ENCODE measurements around the gene SMOC1. TPM values are rescaled to one million over a fixed set of nuclear protein-coding genes. Genes with fewer than 3 reads are reported as not detected.

Gene SMOC1
- total and polyA plus RNA-seq, 7 donors, result 3.2 to 10.6 (median 6.2) TPM

DNA sequence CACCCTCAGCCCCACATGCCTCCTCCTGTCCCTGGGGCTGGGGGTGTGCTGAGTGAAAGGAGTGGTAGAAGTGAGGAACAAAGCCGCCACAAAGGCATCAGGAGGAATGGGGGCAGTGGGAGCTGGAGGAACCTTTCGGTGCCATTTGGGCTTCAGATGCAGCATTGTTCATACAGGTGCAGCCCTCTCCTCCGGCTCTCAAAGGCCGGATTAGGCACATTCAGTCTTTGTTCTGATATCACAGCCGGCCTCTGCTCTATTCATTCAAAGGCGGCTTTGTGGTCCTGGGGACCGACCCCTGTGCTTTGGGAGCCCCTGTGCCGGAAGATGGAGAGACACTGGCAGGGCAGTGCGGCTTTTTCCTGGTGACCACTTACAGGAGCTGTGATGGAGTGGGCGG is 53.2 kb downstream of the SMOC1 start:
- H3K4me3 ChIP-seq, result no peak overlapping the region
- intact Hi-C loops (cut with DNase I), result no loop called here
- TF ChIP-seq CTCF (IDR thresholded peaks at IDR 0.05), result no peak
- no peaks in the 10 kb centered on the region for H3K9me3 ChIP-seq
- ATAC-seq, result no peak
- WGBS, 3 donors, result 70 to 93% (median 82%) methylated on average over 10 of the region's 10 CpGs
- H3K27me3 ChIP-seq (ENCODE audit: insufficient read depth in 3 of 3, low read length in 2 of 3), result no peaks in the 10 kb centered on the region
- H3K36me3 ChIP-seq (ENCODE audit: insufficient read depth in 1 of 2, low read depth in 1 of 2), result no peaks in the 10 kb centered on the region
- H3K27ac ChIP-seq, result no peak overlapping the region
- no peaks in the 10 kb centered on the region for H3K4me1 ChIP-seq
- no peak for DNase-seq

GRCh38 chr14:69933623-69934275 is 54.5 kb downstream of the SMOC1 start:
- Histone ChIP-seq H3K27ac (no peak overlapping the region), H3K4me1 (no peaks in the 10 kb centered on the region), H3K36me3 (ENCODE audit: insufficient read depth in 1 of 2, low read depth in 1 of 2) (no peaks in the 10 kb centered on the region), H3K4me3 (no peak overlapping the region), H3K27me3 (ENCODE audit: insufficient read depth in 3 of 3, low read length in 2 of 3) (no peaks in the 10 kb centered on the region), H3K9me3 (no peaks in the 10 kb centered on the region)
- 89 to 96% (median 89%) methylated on average over 9 of the region's 9 CpGs for WGBS, 3 donors
- DNase-seq, result no peak
- no peak for TF ChIP-seq CTCF (IDR thresholded peaks at IDR 0.05)
- intact Hi-C loops (cut with DNase I), result no loop called here
- no peak for ATAC-seq

GRCh38 chr14:69937367-69938081 is 58.3 kb downstream of the SMOC1 start:
- H3K9me3 ChIP-seq, result no peaks in the 10 kb centered on the region
- no peak for ATAC-seq
- TF ChIP-seq CTCF (IDR thresholded peaks at IDR 0.05), result no peak
- no peak overlapping the region for H3K27ac ChIP-seq
- no peaks in the 10 kb centered on the region for H3K27me3 ChIP-seq (ENCODE audit: insufficient read depth in 3 of 3, low read length in 2 of 3)
- WGBS, 3 donors, result 47 to 58% (median 50%) methylated on average over 12 of the region's 12 CpGs
- intact Hi-C loops (cut with DNase I), result no loop called here
- no peaks in the 10 kb centered on the region for H3K4me1 ChIP-seq
- DNase-seq, result no peak
- H3K36me3 ChIP-seq (ENCODE audit: insufficient read depth in 1 of 2, low read depth in 1 of 2), result no peaks in the 10 kb centered on the region
- no peak overlapping the region for H3K4me3 ChIP-seq

- WGBS, 3 donors, result 71 to 76% (median 76%) methylated on average over 6 of the region's 6 CpGs
- no peak for TF ChIP-seq CTCF (IDR thresholded peaks at IDR 0.05)
- Histone ChIP-seq H3K27me3 (ENCODE audit: insufficient read depth in 3 of 3, low read length in 2 of 3) (no peaks in the 10 kb centered on the region), H3K27ac (no peak overlapping the region), H3K9me3 (no peaks in the 10 kb centered on the region), H3K4me3 (no peak overlapping the region), H3K36me3 (ENCODE audit: insufficient read depth in 1 of 2, low read depth in 1 of 2) (no peaks in the 10 kb centered on the region), H3K4me1 (no peaks in the 10 kb centered on the region)
- intact Hi-C loops (cut with DNase I), result no loop called here
- ATAC-seq, result no peak
- no peak for DNase-seq
These were observed 59.5 kb downstream of the SMOC1 start for GRCh38 chr14:69938751-69939150.

Data from psoas muscle (tissue), 8 donors.